DMS53 treated with DMSO at 0.1 percent for 48 hours (cell line): ENCODE data around the gene PGP.
"Not testable (repeated sequence)": the region's sequence is repeated elsewhere in the genome, so short reads cannot be mapped to it uniquely, and the experiment has no call there.

Source experiments
- DNase-seq: peaks from one replicate; lab custom pipeline; 2025; ENCODE audit not compliant: unreplicated experiment; lab: John Stamatoyannopoulos, UW

Gene PGP

DNA sequence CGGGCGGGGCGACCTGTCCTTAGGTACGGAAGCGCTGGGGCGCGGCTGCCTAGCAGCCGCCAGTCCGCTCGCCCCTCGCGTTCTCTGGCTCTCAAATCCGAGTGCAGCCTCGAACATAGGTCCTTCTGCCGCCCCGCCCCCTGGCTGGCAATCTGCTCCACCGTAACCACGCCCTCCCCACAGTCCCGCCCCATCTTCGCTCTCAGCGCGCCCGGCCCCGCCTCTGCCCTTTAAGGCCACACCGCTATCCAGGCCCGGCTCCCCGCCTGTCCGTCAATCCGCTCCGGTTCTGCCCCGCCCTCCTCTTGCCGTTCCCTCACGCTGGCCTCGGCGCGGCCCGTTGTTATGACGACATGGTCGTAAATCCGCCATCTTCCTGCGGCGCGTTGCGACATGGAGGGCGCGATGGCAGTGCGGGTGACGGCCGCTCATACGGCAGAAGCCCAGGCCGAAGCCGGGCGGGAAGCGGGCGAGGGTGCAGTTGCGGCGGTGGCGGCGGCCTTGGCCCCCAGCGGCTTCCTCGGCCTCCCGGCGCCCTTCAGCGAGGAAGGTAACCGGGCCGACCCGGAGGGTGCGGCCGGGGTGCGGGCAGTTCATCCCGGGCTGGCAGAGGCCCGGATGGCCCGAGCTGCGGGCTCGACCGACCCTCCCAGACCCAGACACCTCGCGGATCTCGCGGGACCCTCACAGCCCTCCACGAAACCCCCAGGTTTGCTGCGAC is 8.7 kb upstream of the PGP start, which contains the start of gene E4F1:
Gene E4F1 (plus strand): TSS at position 371 of the 721 bp plus-strand sequence. CDS start 23 bp downstream, at position 394.
- DNase-seq: peak; percentile 96

DNA sequence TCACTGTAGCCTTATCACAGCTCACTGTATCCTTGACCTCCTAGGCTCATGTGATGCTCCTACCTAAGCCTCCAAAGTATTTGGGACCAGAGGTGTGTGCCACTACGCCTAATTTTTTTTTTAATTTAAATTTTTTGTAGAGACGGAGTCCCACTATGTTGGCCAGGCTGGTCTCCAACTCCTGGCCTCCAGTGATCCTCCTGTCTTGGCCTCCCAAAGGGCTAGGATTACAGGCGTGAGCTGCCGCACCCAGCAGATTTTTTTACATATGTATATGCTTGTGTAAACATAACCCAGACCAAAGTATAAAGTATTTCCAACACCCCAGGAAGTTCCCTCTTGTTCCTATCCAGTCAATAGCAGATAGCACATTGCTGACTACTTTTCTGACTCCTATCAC is 1.7 kb upstream of the PGP start:
- no peak for DNase-seq

DNA sequence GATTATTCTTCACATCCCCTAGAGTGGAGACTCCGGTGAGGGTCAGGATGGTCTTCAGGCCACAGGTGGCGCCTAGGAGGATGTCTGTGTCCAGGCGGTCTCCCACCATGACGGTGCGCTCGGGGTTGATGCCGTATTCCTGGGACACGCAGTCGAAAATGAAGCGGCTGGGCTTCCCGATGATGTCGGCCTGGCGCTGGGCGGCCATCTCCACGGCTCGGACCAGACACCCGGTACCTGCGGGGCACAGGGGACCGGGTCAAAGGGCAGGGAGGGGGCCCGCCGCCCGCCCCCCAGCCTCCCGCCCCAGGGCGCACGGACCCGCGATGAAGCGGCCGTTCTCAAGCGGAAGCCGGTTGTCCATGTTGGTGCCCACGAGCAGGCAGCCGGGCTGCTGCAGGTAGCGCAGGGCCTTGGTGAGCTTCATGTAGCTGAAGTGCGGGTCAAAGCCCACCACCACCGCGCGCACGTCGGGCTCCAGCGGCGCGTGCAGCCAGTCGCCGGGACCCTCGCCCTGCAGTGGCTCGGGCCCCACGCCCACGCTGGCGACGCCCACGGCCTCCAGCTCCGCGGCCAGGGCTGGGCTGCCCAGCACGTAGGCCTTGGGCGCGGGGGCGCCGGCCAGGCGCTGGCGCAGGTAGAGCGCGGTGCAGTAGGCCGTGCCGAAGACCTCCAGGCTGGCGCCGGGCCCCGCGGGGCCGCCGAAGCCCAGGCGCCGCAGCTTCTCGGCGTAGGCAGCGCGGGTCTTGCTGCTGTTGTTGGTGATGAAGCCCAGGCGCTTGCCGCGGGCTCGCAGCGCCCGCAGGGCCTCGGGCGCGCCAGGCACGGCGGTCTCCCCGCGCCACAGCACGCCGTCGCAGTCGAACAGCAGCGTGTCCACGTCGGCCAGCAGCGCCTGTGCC is 572 bp downstream of the PGP start:
- no peak for DNase-seq

DNA sequence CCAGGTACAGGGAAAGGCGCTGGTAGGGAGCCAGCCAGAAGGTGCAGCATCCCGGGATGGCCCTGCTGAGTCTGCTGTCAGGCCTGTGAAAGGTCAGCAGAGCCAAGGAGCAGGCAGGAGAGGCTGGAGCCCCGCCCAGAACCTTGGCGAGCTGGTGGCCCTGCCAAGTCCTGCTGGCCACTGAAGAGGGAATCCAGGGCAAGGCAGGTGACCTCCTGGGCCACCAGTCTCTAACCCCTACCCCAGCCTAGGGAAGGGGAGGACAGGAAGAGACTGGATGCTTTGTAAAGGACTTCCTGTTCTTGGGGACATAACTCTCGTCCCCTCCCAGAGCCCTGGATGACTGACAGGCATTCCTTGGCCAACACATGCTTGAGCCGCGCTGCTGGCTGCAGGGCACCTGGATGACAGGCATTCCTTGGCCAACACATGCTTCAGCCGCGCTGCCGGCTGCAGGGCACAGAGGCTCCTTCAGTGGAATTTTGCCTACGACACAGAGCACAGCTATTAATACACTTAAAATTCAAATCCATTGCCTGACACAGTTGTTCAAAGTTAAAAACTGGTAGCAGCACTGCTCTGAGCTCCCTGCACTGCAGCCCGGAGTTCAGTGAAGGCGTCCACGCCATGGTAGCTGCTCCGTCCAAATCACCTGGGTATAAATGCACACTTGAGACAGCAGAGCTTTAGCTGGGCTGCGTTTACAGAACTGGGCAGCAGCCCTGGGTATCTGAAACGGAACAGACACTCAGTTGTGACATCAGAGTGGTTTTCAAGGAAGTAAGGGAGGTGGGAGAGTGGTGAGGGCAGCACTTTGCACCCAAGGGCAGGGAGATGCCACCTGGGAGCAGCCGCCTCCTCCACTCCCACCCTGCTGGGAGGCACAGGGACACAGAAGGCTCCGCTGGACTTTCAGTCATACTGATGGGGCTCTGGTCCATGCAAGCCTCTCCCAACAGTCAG is 2.0 kb downstream of the PGP start:
- DNase-seq: no peak

DNA sequence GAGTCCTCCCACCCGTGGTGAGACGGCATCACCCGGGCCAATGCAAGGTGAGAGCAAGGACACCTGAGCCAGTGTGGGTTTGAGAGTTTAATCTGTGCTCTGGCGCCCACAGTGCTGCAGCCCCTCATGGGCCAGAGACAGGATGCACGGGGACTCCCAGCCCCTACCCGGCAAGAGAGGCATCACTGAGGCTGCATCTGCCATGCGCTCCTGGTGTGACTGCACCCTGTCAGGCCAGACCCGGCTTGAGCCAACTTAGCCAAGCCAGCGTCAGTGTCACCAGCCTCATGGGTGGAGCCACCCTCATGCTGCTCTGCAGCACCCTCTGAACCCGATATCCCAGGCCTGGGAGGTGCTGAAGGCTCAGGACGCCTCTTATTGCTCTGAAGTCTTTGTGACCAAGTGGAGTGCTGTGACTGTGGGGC is 2.7 kb downstream of the PGP start:
- no peak for DNase-seq

DNA sequence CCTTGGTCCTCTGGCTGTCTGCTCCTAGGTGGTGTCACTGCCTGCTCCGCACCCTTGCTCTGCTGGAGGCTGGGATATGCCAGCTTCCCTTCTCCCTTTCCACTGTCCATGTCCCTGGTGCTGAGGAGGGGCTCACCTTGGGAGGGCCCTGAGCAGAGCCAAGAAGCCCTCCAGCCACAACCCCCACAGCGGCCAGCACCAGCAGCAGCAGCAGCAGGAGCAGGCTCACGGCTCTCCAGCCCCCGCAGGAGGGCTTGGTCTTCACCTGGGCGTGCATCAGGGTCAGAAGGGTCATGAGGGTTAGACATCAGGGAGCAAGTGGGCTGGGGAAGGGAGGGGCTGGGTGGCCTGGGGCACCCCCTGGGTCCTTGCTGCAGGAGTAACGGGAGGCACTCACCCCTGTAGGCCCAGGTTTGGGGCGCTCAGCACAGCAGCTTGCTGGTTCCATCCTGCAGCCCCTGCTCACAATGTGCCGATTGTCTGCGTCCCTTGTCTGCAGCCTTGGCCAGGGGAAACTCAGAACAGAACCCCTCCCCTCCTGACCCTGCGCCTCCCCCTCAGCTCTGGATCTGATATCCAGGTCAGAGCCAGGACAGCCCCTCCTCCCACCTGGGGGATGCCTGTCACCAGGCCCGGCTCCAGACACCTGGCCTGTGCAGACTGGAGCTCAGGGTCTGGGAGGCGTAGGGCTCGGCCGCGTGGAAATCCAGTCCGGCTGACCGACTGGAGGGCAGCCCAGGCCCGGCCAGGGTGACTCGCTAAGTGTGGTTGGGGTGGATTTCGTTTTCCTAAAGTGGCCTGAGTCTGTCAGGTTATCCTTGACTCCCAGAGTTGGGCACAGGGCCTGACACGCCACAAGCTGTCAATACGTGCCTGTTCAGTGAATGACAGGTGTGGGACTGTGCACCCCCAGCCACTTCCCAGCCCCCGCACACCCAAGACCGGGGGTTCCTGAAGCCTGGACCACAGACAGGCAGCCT is 4.0 kb downstream of the PGP start, which contains the start of gene BRICD5:
Gene BRICD5 (minus strand): TSS at position 478 of the 980 bp plus-strand sequence. CDS start 30 bp downstream, at position 448.
- DNase-seq: no peak

DNA sequence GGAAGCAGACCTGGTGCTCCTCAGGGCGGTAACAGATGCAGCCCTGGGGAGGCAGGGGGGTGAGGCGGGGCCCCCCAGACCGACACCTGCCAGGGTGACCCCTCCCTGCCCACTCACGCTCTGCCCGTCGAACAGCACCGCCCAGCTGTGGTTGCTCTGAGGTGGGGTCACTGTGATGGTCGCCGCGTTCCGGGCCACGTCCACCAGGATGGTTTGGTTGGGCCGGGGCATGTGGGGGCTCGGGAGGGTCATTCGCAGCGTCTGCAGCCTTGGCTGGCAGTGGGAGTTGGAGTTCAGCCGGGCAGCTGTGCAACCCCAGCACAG is 4.7 kb downstream of the PGP start:
- no peak for DNase-seq

DNA sequence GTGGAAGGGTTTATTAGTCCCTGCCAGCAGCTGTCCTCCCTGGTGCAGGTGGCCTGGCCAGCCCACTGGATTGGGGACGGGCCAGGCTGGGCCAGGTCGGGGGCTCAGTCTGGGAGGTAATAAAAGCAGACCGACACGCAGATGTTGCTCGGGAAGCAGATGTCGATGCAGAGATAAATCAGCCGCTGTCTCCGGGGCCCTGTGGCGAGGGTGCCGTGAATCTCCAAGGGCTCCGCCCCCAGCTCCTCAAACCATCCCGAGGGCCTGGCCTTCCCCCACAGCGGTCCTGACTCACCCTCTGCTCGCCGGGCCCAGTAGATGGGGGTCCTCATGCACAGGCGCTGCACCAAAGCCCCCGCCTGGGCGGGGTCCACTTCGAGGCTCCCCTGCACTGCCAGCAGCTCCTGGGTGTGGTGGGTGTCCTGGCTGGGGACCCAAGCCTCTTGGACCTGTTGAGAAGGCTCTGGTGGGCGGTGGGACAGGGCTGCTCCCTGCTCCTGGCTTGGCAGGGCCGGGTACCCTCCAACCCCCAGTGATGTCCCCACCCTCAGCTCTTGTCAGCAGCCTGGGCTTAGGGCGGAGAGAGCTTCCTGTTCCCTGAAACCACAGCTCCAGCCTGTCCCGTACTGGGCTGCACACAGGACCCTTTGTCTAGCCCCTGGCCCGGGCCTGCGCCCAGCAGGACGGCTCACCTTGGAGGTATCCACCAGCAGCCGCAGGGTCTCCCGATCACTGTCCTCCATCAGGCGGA is 5.2 kb downstream of the PGP start:
- no peak for DNase-seq

DNA sequence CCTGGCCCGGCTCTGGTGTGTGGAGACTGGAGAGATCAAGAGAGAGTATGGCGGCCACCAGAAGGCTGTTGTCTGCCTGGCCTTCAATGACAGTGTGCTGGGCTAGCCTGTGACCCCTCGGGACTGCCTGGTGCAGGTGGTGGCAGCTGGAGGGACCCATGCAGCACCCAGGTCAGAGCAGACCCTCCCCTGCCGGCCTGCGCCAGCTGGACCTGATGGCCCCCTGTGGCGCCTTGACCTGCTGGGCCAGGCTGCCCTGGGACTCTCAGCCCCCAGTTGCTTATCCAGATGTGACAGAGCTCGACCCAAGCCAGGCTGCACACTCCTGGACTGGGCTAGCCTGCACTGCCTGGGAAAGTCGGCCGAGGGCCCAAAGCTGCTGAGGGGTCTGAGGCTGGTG is 5.9 kb downstream of the PGP start:
- no peak for DNase-seq

DNA sequence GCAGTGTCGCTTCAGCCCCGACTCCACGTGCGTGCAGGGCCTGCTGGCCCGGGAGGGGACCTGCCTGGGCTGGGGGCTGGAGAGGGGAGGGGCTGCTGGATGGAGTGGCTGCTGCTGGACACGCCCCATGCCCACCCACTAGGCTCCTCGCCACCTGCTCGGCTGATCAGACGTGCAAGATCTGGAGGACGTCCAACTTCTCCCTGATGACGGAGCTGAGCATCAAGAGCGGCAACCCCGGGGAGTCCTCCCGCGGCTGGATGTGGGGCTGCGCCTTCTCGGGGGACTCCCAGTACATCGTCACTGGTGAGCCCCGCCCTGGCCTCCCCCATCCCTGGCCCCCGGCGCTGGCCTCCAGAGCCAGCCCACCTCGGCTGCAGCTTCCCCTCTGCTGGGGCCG is 6.3 kb downstream of the PGP start:
- DNase-seq: no peak

DNA sequence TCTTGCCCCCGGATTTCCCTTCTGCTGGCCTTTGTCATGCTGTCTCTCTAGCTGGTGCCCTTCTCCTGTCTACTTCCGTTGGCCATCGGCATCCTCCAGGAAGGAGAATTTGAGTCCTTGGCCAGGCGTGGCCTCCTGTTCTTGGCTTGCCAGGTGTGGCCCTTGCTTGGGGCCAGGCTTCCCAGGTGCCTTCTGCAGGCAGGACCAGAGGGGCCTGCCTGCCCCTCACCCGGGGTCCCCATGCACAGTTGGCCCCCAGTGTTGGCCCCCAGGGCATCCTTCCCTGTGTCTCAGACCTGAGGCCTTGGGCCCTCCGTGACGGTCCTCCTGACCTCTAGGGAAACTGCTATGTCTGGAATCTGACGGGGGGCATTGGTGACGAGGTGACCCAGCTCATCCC is 6.8 kb downstream of the PGP start:
- no peak for DNase-seq

DNA sequence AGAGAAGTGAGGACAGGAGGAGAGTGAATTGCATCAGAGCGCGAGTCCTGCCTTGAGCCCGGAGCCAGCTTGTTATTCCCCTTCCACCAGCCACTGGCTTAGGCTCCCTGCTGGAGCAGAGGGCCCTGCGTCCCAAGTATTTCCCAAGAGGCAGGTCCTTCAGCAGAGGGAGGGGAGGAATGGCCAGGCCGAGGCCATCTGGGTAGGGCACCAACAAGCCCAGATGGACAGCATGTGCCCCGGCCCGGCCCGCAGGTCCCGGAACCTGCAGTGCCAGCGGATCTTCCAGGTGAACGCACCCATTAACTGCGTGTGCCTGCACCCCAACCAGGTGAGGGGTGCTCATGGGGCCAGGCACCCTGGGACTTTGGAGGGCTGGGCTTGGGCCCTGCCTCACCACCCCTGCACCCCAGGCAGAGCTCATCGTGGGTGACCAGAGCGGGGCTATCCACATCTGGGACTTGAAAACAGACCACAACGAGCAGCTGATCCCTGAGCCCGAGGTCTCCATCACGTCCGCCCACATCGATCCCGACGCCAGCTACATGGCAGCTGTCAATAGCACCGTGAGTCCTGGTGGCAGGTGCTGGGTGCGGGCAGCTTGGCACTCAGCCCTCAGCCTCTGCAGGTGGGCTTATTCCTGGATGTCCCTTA is 7.7 kb downstream of the PGP start:
- no peak for DNase-seq

DNA sequence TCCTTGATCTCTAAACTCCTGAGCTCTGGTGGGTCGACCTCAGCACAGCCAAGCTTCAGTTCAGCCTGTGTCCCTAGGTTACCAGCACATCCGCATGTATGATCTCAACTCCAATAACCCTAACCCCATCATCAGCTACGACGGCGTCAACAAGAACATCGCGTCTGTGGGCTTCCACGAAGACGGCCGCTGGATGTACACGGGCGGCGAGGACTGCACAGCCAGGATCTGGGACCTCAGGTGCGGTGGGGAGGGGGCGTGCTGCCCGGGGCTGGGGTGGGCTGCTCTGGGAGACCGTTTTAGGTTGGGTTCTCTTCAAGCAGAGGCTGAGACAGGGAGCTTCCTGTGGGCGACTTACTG is 8.2 kb downstream of the PGP start:
- DNase-seq: no peak

DNA sequence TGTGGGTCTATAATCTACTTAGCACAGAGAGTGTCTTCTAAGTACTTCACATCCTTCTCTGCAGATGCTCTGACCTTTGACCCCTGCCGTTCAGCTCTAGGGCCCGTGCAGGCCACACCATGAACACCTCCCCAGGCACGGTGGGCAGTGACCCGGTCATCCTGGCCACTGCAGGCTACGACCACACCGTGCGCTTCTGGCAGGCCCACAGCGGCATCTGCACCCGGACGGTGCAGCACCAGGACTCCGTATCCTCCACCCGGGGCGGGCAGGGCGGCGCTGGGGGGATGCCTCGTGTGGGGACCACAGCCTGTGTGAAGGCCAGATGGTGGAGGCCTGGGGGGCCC is 8.7 kb downstream of the PGP start:
- no peak for DNase-seq

DNA sequence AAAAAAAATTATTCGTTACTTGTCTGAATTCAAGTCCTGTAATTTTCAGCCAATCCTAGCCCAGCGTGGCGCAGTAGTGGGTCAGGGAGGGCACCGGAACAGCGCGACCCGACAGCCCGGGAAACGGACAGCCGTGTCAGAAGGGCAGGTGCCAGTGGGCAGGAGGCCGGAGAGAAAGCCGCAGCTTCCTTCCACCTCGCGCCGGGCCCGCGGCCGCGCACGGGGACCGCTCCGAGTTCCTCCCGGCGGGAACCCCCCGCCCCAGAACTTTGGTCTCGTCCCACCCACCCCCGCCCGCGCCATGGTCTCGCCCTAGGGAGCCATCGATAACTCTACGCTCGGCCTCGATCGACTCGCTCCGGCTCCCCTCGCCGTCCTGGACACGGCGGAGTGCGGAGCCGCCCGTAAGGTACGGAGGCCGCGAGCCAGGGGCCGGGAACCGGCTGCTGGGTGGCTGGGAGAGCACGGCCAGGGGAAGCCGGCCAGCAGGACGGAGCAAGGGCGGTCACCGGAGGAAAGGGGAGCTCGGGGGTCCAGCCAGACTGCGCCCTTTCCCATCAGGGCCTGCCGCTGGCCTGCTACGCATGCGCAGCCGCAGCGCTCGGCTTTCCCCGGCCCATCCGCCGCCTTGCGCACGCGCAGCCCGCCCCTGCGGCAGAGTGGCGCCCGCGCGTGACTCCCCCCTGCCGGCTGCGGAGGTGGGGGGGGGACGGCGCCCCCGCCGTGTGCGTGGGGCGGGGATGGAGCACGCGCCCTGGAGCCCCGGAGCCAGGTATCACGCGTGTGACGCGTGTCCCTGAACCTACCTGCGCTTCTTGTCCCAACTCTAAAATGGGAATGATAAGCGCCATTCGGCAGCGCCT is 9.3 kb downstream of the PGP start, which contains the start of gene MLST8:
Gene MLST8 (plus strand): TSS at position 351 of the 863 bp plus-strand sequence. CDS start 632 bp downstream, outside the sequence.
- DNase-seq: peak; percentile 54

DNA sequence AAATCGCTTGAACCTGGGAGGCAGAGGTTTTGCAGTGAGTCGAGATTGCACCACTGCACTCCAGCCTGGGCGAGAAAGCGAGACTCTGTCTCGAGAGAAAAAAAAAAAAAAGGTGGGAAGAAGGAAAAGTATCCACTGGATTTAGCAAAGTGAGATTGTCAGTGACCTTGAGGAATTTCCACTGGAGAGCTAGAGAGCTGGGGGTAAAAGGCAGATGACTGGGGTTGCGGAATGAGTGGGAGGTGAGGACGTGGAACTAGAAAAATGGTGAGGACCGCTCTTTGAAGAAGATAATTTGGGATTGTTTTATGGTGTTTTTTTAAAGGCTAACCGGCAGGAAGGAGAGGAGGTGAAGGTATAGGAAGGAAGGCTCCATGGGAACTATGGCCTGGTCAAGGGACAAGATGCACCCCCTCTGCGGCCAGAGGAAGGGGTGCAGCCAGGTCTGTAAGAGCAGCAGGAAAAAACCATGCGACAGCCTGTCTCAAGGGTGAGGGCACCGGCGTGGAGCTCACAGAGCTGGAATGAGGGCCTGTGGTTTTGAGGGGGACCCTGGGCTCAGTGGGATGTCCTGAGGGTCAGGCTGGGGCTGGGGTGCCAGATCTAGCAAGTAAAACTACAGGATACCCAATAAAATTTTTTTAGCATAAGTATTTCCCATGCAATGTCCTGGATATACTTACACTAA is 10.1 kb downstream of the PGP start:
- no peak for DNase-seq

DNA sequence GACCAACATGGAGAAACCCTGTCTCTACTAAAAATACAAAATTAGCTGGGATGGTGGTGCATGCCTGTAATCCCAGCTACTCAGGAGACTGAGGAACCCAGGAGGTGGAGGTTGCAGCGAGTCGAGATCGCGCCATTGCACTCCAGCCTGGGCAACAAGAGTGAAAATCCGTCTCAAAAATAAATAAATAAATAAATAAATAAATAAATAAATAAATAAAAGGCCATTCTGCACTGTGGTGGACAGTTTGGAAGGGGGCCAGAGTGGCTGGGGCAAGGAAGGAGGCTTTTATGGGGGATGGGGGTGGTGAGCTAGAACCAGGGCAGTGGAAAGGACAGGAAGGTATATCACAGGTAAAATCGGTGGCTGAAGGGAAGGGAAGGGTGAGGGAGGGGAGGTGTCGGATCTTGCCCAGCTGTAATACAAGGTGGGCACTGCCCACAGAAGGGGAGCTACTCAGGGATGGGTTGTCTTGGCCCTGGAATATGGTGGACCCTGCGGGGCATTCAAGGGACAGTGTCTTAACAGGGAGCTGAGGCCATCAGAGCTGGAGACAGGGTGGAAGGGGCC is 11.4 kb downstream of the PGP start:
- not testable (repeated sequence) for DNase-seq
